Superior temporal gyrus (tissue), 1 donor: ENCODE results near the gene TUBB4A.

ENCODE experiments used
- DNase-seq: peaks from one replicate; pipeline ENCODE4 v3.0.0-alpha.2; 2016; ENCODE audit errors: extremely low spot score

The TUBB4A gene

GRCh38 chr19:6466526-6467248, 35.4 kb downstream of the TUBB4A start:
- DNase-seq = no peak

DNA sequence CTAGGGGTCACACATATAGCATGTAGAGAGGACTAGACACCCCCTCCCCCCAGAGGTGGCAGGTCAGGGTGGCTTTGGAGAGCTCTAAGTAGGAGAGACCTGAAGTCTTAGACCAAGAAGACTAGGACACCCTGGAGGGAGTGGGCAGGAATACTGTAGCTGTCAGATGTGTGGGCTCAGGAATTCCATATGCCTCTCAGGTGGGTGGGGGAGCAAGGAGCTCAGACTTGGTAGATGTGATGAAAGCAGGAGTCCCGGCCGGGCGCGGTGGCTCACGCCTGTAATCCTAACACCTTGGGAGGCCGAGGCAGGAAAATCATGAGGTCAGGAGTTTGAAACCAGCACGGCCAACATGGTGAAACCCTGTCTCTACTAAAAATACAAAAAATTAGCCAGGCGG, 36.4 kb downstream of the TUBB4A start:
- no peak for DNase-seq

GRCh38 chr19:6465006-6465405, 37.1 kb downstream of the TUBB4A start:
- no peak for DNase-seq

GRCh38 chr19:6464070-6464873, 37.8 kb downstream of the TUBB4A start, which contains the start of gene CRB3:
CRB3 (plus strand) TSS chr19:6464271; CDS start chr19:6464702, 431 bp downstream.
- DNase-seq = no peak

GRCh38 chr19:6460099-6460884, 41.8 kb downstream of the TUBB4A start:
- peak; percentile 99 for DNase-seq

DNA sequence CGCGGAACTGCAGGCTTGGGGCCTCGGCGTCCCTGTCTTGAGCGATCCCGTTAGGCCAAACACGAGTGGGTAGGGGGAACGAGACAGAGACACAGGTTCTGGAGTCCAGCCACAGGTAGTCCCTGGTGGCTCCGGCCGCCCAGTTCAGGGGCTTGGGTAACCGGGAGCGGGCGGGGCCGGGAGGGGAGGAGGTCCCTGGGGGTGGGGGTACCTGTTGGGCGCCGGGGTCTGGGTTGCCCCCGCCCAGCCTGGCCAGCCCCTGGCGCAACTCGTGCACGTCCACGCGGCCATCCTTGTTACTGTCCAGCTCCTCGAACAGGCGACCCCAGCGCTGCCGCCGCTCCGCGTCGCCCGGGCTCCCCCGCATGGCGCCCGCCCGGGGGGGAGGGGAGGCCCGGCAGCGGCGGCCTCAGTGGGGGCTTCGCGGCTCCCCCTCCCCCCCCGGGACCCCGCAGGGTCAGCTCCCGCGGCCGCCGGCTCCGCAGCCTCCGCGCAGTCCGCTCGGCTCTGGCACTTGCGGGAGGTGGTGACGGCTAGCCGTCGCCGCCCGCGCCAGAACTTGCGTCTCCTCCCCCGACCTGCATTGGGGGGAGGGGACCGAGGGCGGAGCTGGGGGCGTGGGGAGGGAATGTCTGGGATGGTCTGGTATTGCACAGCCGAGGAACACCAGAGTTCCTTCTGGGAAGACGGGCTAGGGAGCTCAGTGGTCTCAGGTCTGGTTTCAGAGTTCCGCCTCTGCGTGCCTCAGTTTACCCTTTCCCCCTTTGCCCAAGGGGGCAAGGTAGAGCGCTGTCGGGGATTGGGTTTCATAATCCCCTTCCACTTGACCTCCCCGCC, 42.6 kb downstream of the TUBB4A start, which contains the start of gene SLC25A23:
Gene SLC25A23, minus strand, starts transcription at position 531 of the 837 bp plus-strand sequence. Its CDS starts 164 bp downstream, at position 367.
- DNase-seq = peak; percentile 67

GRCh38 chr19:6458695-6459261, 43.3 kb downstream of the TUBB4A start:
- DNase-seq = no peak

DNA sequence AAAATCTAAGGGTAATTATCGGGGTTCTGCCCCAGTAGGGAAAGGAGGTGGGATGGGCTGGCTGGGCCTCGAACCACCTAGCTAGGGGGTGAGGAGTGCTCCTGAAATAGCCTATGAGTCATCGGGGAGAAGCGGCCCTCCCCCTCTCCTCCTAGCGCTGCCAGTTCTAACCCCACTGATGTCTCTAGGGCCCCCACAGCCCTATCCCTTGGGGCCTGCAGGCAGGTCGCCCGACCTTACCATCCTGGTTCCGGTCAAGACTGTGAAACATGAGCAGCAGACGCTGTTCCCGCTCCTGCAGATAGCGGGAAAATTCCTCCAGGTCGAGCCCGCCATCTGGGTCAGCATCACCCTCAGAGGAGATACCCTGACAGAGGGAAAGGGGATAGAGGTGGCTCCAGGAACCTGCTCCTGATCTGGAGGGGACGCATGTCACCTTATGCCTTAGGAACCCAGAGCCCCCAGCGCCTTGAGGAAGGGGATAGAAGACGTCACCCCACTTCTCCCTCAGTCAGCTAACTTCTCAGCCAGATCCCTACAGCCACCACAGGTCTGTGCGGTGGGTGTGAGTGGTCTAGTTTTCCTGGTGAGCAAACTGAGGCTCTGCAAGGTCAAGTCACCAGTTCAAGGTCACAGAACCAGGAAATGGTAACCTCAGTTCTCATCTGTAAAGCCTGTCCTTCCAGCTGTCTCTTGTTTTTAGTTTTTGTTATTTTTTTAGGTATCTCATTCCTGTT, 44.0 kb downstream of the TUBB4A start:
- DNase-seq = no peak

- DNase-seq = no peak
Observed at GRCh38 chr19:6455924-6456323, 46.2 kb downstream of the TUBB4A start.

- no peak for DNase-seq
Observed at GRCh38 chr19:6453951-6454565, 48.1 kb downstream of the TUBB4A start.

DNA sequence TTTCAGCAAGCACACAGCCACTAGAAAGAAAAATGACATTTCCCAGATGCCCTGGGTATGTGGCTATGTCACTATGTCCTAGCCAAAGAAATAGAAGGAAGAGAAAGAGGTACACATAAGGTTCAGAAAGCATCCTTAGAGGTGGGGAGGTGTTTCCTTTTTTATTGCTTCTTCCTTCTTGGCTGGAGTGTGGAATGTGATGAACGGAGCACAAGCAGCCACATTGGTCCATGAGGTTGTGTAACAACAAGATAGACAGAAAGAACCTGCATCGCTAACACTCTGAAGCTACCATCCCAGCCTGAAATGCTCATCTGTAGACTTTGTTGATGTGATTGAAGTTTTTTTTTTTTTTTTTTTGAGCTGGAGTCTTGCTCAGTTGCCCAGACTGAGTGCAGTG, 49.2 kb downstream of the TUBB4A start:
- no peak for DNase-seq

GRCh38 chr19:6452223-6452614, 49.9 kb downstream of the TUBB4A start:
- no peak for DNase-seq

- DNase-seq = no peak
Observed at GRCh38 chr19:6451583-6452222, 50.4 kb downstream of the TUBB4A start.

GRCh38 chr19:6450166-6450565, 51.9 kb downstream of the TUBB4A start:
- DNase-seq = no peak

DNA sequence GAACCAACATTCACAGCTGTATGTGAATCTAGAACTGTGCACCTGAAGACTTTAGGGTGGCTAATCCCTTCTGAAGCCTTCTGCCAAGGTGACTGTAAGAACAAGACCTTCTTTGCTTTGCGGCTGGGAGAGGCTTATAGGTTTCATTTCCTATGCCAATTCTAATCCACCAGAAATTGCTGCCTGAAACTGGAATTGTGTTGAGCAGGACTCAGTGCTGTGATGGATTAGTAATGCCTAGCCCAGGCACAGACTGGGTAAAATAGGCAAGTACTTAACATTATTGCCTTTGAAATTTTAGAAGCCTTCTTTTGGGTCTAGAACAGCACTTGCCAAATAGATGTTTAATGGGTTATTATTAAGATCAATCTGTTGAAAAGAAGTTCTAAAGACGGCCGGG, 54.1 kb downstream of the TUBB4A start:
- DNase-seq = no peak

GRCh38 chr19:6446452-6446851, 55.7 kb downstream of the TUBB4A start:
- DNase-seq = no peak
